ACC112 (cell line): Measurements from ENCODE around the gene LDLRAD3.

Source experiments
- H2AFZ ChIP-seq: fragments of 200-600 bp; sonication (generic); one replicate; pipeline ENCODE4 v1.6.0; 2017; ENCODE audit warnings: antibody characterized with exemption, low read length; ENCODE audit not compliant: unreplicated experiment
- H3K27ac ChIP-seq: fragments of 200-600 bp; sonication (generic); 2 replicates; pipeline ENCODE4 v1.5.1; 2014; ENCODE audit warnings: low read depth, mild to moderate bottlenecking, antibody characterized with exemption, low read length, moderate library complexity
- H3K27me3 ChIP-seq: fragments of 200-600 bp; sonication (generic); 2 replicates; pipeline ENCODE4 v1.6.1; 2014; ENCODE audit warnings: mild to moderate bottlenecking, antibody characterized with exemption, low read length, moderate library complexity, mixed read lengths; ENCODE audit not compliant: insufficient read depth
- H3K36me3 ChIP-seq: fragments of 200-600 bp; sonication (generic); 2 replicates; pipeline ENCODE4 v1.6.1; 2016; ENCODE audit warnings: mild to moderate bottlenecking, antibody characterized with exemption, low read length, moderate library complexity, mixed read lengths; ENCODE audit not compliant: insufficient read depth
- H3K4me1 ChIP-seq: fragments of 200-600 bp; sonication (generic); one replicate; pipeline ENCODE4 v1.6.1; 2016; ENCODE audit warnings: low read length, mixed read lengths; ENCODE audit not compliant: insufficient read depth, unreplicated experiment, control insufficient read depth
- H3K4me3 ChIP-seq: fragments of 200-600 bp; sonication (generic); 2 replicates; pipeline ENCODE4 v1.5.1; 2014; ENCODE audit warnings: mild to moderate bottlenecking, low read depth, low read length
- H3K79me2 ChIP-seq: fragments of 200-600 bp; sonication (generic); one replicate; pipeline ENCODE4 v1.6.0; 2016; ENCODE audit warnings: low read length; ENCODE audit not compliant: control insufficient read depth, unreplicated experiment, insufficient read depth

Gene LDLRAD3

GRCh38 chr11:36114095-36114494 is 170.2 kb downstream of the LDLRAD3 start:
- peaks cover 2% of the 10 kb centered on the region for H3K79me2 ChIP-seq
- H3K4me1 ChIP-seq, result no peaks in the 10 kb centered on the region
- no peak overlapping the region for H2AFZ ChIP-seq
- H3K27ac ChIP-seq, result no peak overlapping the region
- no peak overlapping the region for H3K4me3 ChIP-seq
- H3K36me3 ChIP-seq, result peaks cover 19% of the 10 kb centered on the region
- no peaks in the 10 kb centered on the region for H3K27me3 ChIP-seq

- Histone ChIP-seq H3K4me3 (no peak overlapping the region), H2AFZ (no peak overlapping the region), H3K27ac (no peak overlapping the region), H3K4me1 (no peaks in the 10 kb centered on the region), H3K36me3 (peaks cover 19% of the 10 kb centered on the region), H3K79me2 (peaks cover 2% of the 10 kb centered on the region), H3K27me3 (no peaks in the 10 kb centered on the region)
Observed at GRCh38 chr11:36115378-36115801, 171.5 kb downstream of the LDLRAD3 start.

GRCh38 chr11:36116161-36116560 is 172.3 kb downstream of the LDLRAD3 start:
- Histone ChIP-seq H3K27me3 (no peaks in the 10 kb centered on the region), H3K4me3 (no peak overlapping the region), H2AFZ (no peak overlapping the region), H3K4me1 (no peaks in the 10 kb centered on the region), H3K36me3 (peaks cover 19% of the 10 kb centered on the region), H3K27ac (no peak overlapping the region), H3K79me2 (peaks cover 2% of the 10 kb centered on the region)

- no peak overlapping the region for H3K4me3 ChIP-seq
- no peak overlapping the region for H3K27ac ChIP-seq
- peaks cover 2% of the 10 kb centered on the region for H3K79me2 ChIP-seq
- H3K36me3 ChIP-seq, result peaks cover 11% of the 10 kb centered on the region
- H3K27me3 ChIP-seq, result no peaks in the 10 kb centered on the region
- H2AFZ ChIP-seq, result no peak overlapping the region
- no peaks in the 10 kb centered on the region for H3K4me1 ChIP-seq
Observed at GRCh38 chr11:36118084-36118483, 174.2 kb downstream of the LDLRAD3 start.

- Histone ChIP-seq H3K79me2 (peaks cover 2% of the 10 kb centered on the region), H3K36me3 (0 out of 2 replicates have a peak, but pooled peaks cover 3% of the 10 kb centered on the region), H3K4me1 (no peaks in the 10 kb centered on the region), H3K4me3 (no peak overlapping the region), H3K27ac (no peak overlapping the region), H3K27me3 (no peaks in the 10 kb centered on the region), H2AFZ (no peak overlapping the region)
Observed at GRCh38 chr11:36119300-36119699, 175.4 kb downstream of the LDLRAD3 start.

GRCh38 chr11:36121054-36121453 is 177.2 kb downstream of the LDLRAD3 start:
- H3K4me3 ChIP-seq, result no peak overlapping the region
- no peaks in the 10 kb centered on the region for H3K36me3 ChIP-seq
- no peaks in the 10 kb centered on the region for H3K27me3 ChIP-seq
- no peaks in the 10 kb centered on the region for H3K4me1 ChIP-seq
- peaks cover 2% of the 10 kb centered on the region for H3K79me2 ChIP-seq
- H2AFZ ChIP-seq, result no peak overlapping the region
- no peak overlapping the region for H3K27ac ChIP-seq

GRCh38 chr11:36122671-36123070 is 178.8 kb downstream of the LDLRAD3 start:
- H3K4me1 ChIP-seq, result no peaks in the 10 kb centered on the region
- H3K4me3 ChIP-seq, result no peak overlapping the region
- H3K36me3 ChIP-seq, result no peaks in the 10 kb centered on the region
- H3K27me3 ChIP-seq, result no peaks in the 10 kb centered on the region
- H2AFZ ChIP-seq, result no peak overlapping the region
- no peaks in the 10 kb centered on the region for H3K79me2 ChIP-seq
- no peak overlapping the region for H3K27ac ChIP-seq

GRCh38 chr11:36123336-36124101 is 179.7 kb downstream of the LDLRAD3 start:
- no peaks in the 10 kb centered on the region for H3K79me2 ChIP-seq
- H3K4me1 ChIP-seq, result no peaks in the 10 kb centered on the region
- H3K4me3 ChIP-seq, result no peak overlapping the region
- no peaks in the 10 kb centered on the region for H3K36me3 ChIP-seq
- H3K27me3 ChIP-seq, result no peaks in the 10 kb centered on the region
- H3K27ac ChIP-seq, result no peak overlapping the region
- no peak overlapping the region for H2AFZ ChIP-seq

- Histone ChIP-seq H2AFZ (no peak overlapping the region), H3K27me3 (no peaks in the 10 kb centered on the region), H3K27ac (no peak overlapping the region), H3K79me2 (peaks cover under 1% of the 10 kb centered on the region), H3K36me3 (no peaks in the 10 kb centered on the region), H3K4me3 (no peak overlapping the region), H3K4me1 (peaks cover 4% of the 10 kb centered on the region)
Observed at GRCh38 chr11:36126678-36127077, 182.8 kb downstream of the LDLRAD3 start.

GRCh38 chr11:36127550-36127949 is 183.7 kb downstream of the LDLRAD3 start:
- Histone ChIP-seq H2AFZ (no peak overlapping the region), H3K27me3 (no peaks in the 10 kb centered on the region), H3K27ac (no peak overlapping the region), H3K36me3 (no peaks in the 10 kb centered on the region), H3K79me2 (peaks cover 4% of the 10 kb centered on the region), H3K4me1 (peaks cover 12% of the 10 kb centered on the region), H3K4me3 (no peak overlapping the region)

GRCh38 chr11:36129955-36130354 is 186.1 kb downstream of the LDLRAD3 start:
- Histone ChIP-seq H2AFZ (no peak overlapping the region), H3K4me3 (no peak overlapping the region), H3K79me2 (peaks cover 4% of the 10 kb centered on the region), H3K4me1 (peaks cover 20% of the 10 kb centered on the region), H3K27ac (no peak overlapping the region), H3K27me3 (no peaks in the 10 kb centered on the region), H3K36me3 (no peaks in the 10 kb centered on the region)
